Prostate gland (tissue), 2 donors: ENCODE results near the gene ALDH3A1. TPM values are rescaled to one million over a fixed set of nuclear protein-coding genes. Genes with fewer than 3 reads are reported as not detected.
A peak's percentile ranks its signal among the peaks of the same experiment; 100 is the strongest.

Experiments
- DNase-seq: peaks from one replicate; pipeline ENCODE4 v3.0.0-alpha.2; 2019; ENCODE audit warnings: low spot score
- H3K27ac ChIP-seq, 2 donors: fragments of 200-600 bp; sonication (generic); 2 replicates each; pipeline ENCODE4 v1.5.1; 2017 to 2019
- H3K27me3 ChIP-seq: fragments of 200-600 bp; sonication (generic); replicated peaks from 2 replicates; pipeline ENCODE4 v1.5.1; 2019; ENCODE audit not compliant: insufficient read depth
- H3K36me3 ChIP-seq, 2 donors: fragments of 200-600 bp; sonication (generic); 1 replicate in 1 of 2; 2 replicates in 1 of 2; pipeline versions ENCODE4 v1.5.1 to v1.8.1; 2017 to 2019
- H3K4me1 ChIP-seq: fragments of 200-600 bp; sonication (generic); replicated peaks from 2 replicates; pipeline ENCODE4 v1.5.1; 2019
- H3K4me3 ChIP-seq, 2 donors: fragments of 200-600 bp; sonication (generic); 2 replicates each; pipeline ENCODE4 v1.5.1; 2017 to 2019
- H3K9me3 ChIP-seq: fragments of 200-600 bp; sonication (generic); 2 replicates; pipeline ENCODE4 v1.5.1; 2017
- CTCF ChIP-seq, 4 experiments: fragments of 200-600 bp in 2 of 4; fragments of 450-650 bp in 2 of 4; sonication (generic) in 2 of 4; IDR thresholded peaks; 1 replicate in 3 of 4; 2 replicates in 1 of 4; pipeline ENCODE4 v1.5.1; 2016 to 2019; ENCODE audit warnings: antibody characterized with exemption in 4 of 4, mild to moderate bottlenecking in 2 of 4, moderate library complexity in 2 of 4
- POLR2A ChIP-seq: fragments of 450-650 bp; IDR thresholded peaks from one replicate; pipeline ENCODE4 v1.6.1; 2016; ENCODE audit warnings: antibody characterized with exemption, mild to moderate bottlenecking
- POLR2AphosphoS5 ChIP-seq: sonication (generic); formaldehyde crosslinking; IDR thresholded peaks from one replicate; pipeline ENCODE4 v1.6.1; 2017; ENCODE audit warnings: antibody characterized with exemption
- WGBS: methylation state at CpG from one replicate; pipeline ENCODE4 v1.1.5; 2018; 5-methylcytosine and 5-hydroxymethylcytosine counted together
- intact Hi-C: fragments of 100-400 bp; cut with DNase I; formaldehyde crosslinking; loops from one replicate; pipeline ENCODE4 v1.14.2; 2022
- total RNA-seq, 2 donors: library from RNA; depleted of rRNA; stranded (reverse); fragments of >200 nt; gene quantifications; one replicate each; pipeline ENCODE4 v1.1.0, GENCODE V29; 2016

The ALDH3A1 gene
- total RNA-seq, 2 donors from 2014 or later = 2.1 to 12.8 TPM

- no peak for DNase-seq
- no peaks in the 10 kb centered on the region for H3K4me1 ChIP-seq
- no peaks in the 10 kb centered on the region for H3K36me3 ChIP-seq
- peak overlapping the region; percentile 77 to 84 for H3K27ac ChIP-seq
- intact Hi-C loops = loop anchor here (5.0 kb wide), 1 partner anchor 80 kb away; the partner anchor contains the start of gene ALDH3A2
- WGBS = 77% methylated on average over 7 of the region's 7 CpGs
- no peak for TF ChIP-seq POLR2AphosphoS5
- no peak for TF ChIP-seq CTCF (IDR thresholded peaks at IDR 0.05)
- TF ChIP-seq POLR2A = no peak
- no peaks in the 10 kb centered on the region for H3K27me3 ChIP-seq
- no peaks in the 10 kb centered on the region for H3K9me3 ChIP-seq
- no peak overlapping the region for H3K4me3 ChIP-seq
These were observed 21.3 kb downstream of the ALDH3A1 start for GRCh38 chr17:19726631-19727376.

- no peaks in the 10 kb centered on the region for H3K27me3 ChIP-seq
- intact Hi-C loops = loop anchor here (5.0 kb wide), 1 partner anchor 78 kb away; the partner anchor contains the start of gene ALDH3A2
- DNase-seq = no peak
- H3K36me3 ChIP-seq = no peaks in the 10 kb centered on the region
- no peak overlapping the region for H3K4me3 ChIP-seq
- H3K27ac ChIP-seq = no peak overlapping the region
- no peak for TF ChIP-seq POLR2AphosphoS5
- no peaks in the 10 kb centered on the region for H3K9me3 ChIP-seq
- WGBS = 93% methylated on average over 5 of the region's 5 CpGs
- no peaks in the 10 kb centered on the region for H3K4me1 ChIP-seq
These were observed 22.6 kb downstream of the ALDH3A1 start for GRCh38 chr17:19725486-19725885.

GRCh38 chr17:19724501-19725420 lies 23.3 kb downstream of the ALDH3A1 start:
- intact Hi-C loops = loop anchor here (5.0 kb wide), 1 partner anchor 77 kb away; the partner anchor contains the start of gene ALDH3A2
- Histone ChIP-seq H3K4me1 (no peaks in the 10 kb centered on the region), H3K27me3 (no peaks in the 10 kb centered on the region), H3K9me3 (no peaks in the 10 kb centered on the region), H3K36me3 (no peaks in the 10 kb centered on the region), H3K27ac (peak overlapping the region; percentile 38 to 69), H3K4me3 (peak overlapping the region; percentile 13 to 17)
- DNase-seq = peak; percentile 45
- TF ChIP-seq POLR2A = no peak
- no peak for TF ChIP-seq CTCF (IDR thresholded peaks at IDR 0.05)
- no peak for TF ChIP-seq POLR2AphosphoS5
- WGBS = 54% methylated on average over 53 of the region's 55 CpGs

GRCh38 chr17:19723964-19724363 lies 24.1 kb downstream of the ALDH3A1 start:
- no peaks in the 10 kb centered on the region for H3K27me3 ChIP-seq
- no peaks in the 10 kb centered on the region for H3K4me1 ChIP-seq
- no peak overlapping the region for H3K4me3 ChIP-seq

More at GRCh38 chr17:19723964-19724363, 24.1 kb downstream of the ALDH3A1 start:
- Histone ChIP-seq H3K9me3 (no peaks in the 10 kb centered on the region), H3K36me3 (no peaks in the 10 kb centered on the region), H3K27ac (peak overlapping the region; percentile 38 to 69)
- WGBS = 55% methylated on average over 1 of the region's 1 CpG
- TF ChIP-seq CTCF (IDR thresholded peaks at IDR 0.05) (no peak), POLR2AphosphoS5 (peak; percentile 30), POLR2A (no peak)
- peak; percentile 72 for DNase-seq
- intact Hi-C loops = no loop called here
